Esophagus muscularis mucosa (tissue), 4 donors: ENCODE data around the gene ING1.

ENCODE experiments used
- CTCF ChIP-seq, 3 experiments: fragments of 200-600 bp in 2 of 3; fragments of 450-650 bp in 1 of 3; sonication (generic) in 2 of 3; IDR thresholded peaks; one replicate each; pipeline ENCODE4 v1.5.1; 2017 to 2019; ENCODE audit warnings: antibody characterized with exemption in 3 of 3, mild to moderate bottlenecking in 2 of 3, moderate library complexity in 1 of 3
- EP300 ChIP-seq: sonication (generic); formaldehyde crosslinking; IDR thresholded peaks from one replicate; pipeline ENCODE4 v1.6.1; 2017; ENCODE audit warnings: antibody characterized with exemption
- POLR2A ChIP-seq: fragments of 450-650 bp; IDR thresholded peaks from one replicate; pipeline ENCODE4 v1.6.1; 2017; ENCODE audit warnings: antibody characterized with exemption, moderate library complexity, mild to moderate bottlenecking, low read depth
- POLR2AphosphoS5 ChIP-seq, 2 donors: sonication (generic); formaldehyde crosslinking; IDR thresholded peaks; one replicate each; pipeline ENCODE4 v1.6.1; 2017; ENCODE audit warnings: antibody characterized with exemption in 2 of 2

DNA sequence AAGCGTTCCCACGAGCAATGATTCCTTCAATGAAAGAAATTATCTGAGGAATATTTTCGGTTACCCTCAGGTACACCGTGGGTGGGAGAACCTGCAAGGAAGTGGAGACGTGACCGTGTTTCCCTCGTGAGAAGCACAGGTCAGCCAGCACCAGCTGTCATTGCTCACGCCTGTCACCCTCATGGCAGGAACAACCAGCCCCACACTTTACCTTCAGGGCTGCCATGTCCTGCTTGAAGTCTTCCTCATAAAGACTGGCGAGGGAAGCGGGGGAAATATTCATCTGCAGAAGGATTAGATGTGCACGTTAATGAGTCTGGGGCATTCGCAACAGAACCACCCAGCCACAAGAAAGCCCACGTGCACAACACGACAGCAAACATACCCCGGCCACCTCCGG lies 25.8 kb upstream of the ING1 start:
- TF ChIP-seq CTCF (IDR thresholded peaks at IDR 0.05): no peak
- no peak for TF ChIP-seq POLR2AphosphoS5 (IDR thresholded peaks at IDR 0.05)
- no peak for TF ChIP-seq EP300
- no peak for TF ChIP-seq POLR2A
